ENCODE measurements around the gene WNT11. TPM values are rescaled to one million over a fixed set of nuclear protein-coding genes. Genes with fewer than 3 reads are reported as not detected.

Gene WNT11
- total and polyA plus RNA-seq, 2 of the 13 experiments (the other 11 are each of a cell fraction or from before 2014, with no cell fraction given) = 0.34 to 0.66 TPM

- no peak for FAIRE-seq
- TF ChIP-seq ZNF598 (CRISPR knock-in tag; IDR thresholded peaks at IDR 0.05; ENCODE audit: borderline replicate concordance) = no peak
- peak; percentile 63; the same call in 1 of the 2 replicates for TF ChIP-seq HNRNPL (IDR thresholded peaks at IDR 0.05; ENCODE audit: low read depth, low read length)
- TF ChIP-seq ZNF768 (CRISPR knock-in tag; IDR thresholded peaks at IDR 0.05) = peak; percentile 21; the same call in 1 of the 2 replicates
- peak; percentile 21 for ATAC-seq
- Histone ChIP-seq H3K9ac (ENCODE audit: insufficient read depth, low read depth, low read length) (no peak overlapping the region), H3K9me3 (ENCODE audit: low read length) (no peaks in the 10 kb centered on the region), H3K4me1 (ENCODE audit: insufficient read depth, low read length) (peaks cover 10% of the 10 kb centered on the region), H3K27ac (ENCODE audit: extremely low read length, insufficient read depth, low read length) (no peak overlapping the region), H3K4me3 (replicated peaks in 1 of 3; ENCODE audit: insufficient read depth in 1 of 3, low read depth in 2 of 3, low read length in 3 of 3) (peak overlapping the region in 1 of 3 experiments; percentile 40; a peak in 1 of 6 replicates), H3K79me2 (ENCODE audit: insufficient read depth, low read length) (no peaks in the 10 kb centered on the region), H3K4me2 (ENCODE audit: low read depth, low read length) (peak overlapping the region; percentile 43), H3K36me3 (replicated peaks in 1 of 2; ENCODE audit: control insufficient read depth in 1 of 2, insufficient read depth in 2 of 2, low read length in 2 of 2) (no peaks in the 10 kb centered on the region), H3K27me3 (ENCODE audit: control insufficient read depth in 1 of 2, insufficient read depth in 2 of 2, low read length in 2 of 2) (peaks cover 8 to 18% of the 10 kb centered on the region in 2 experiments; a peak in 3 of 5 replicates), H2AFZ (ENCODE audit: low read length) (no peak overlapping the region), H4K20me1 (ENCODE audit: insufficient read depth, low read length) (no peaks in the 10 kb centered on the region)
- intact Hi-C loops (cut with micrococcal nuclease; ENCODE audit: unreplicated experiment) (no loop called here), in situ Hi-C loops (cut with HindIII; ENCODE audit: extremely low pct_ligation_motif_present, low pct_unique_long_range_greater_than_20kb) (no loop called here)
- POLR2A ChIA-PET = no interaction called here
- DNase-seq (ENCODE audit: low spot score) = no peak
- CTCF ChIA-PET (ENCODE audit: low intra/inter-chr PET ratio, low total read pairs) = no interaction called here
- 60% methylated on average over 2 of the region's 15 CpGs for WGBS (ENCODE audit: low lambda C conversion rate)
- no TSS peak for BruUV-seq (replicated peaks)
Measured at GRCh38 chr11:76169473-76169896, 36.8 kb downstream of the WNT11 start.

- Histone ChIP-seq H3K9me3 (ENCODE audit: low read length) (no peaks in the 10 kb centered on the region), H3K36me3 (replicated peaks in 1 of 2; ENCODE audit: control insufficient read depth in 1 of 2, insufficient read depth in 2 of 2, low read length in 2 of 2) (no peaks in the 10 kb centered on the region), H3K27me3 (ENCODE audit: control insufficient read depth in 1 of 2, insufficient read depth in 2 of 2, low read length in 2 of 2) (peaks cover 9 to 35% of the 10 kb centered on the region in 2 experiments; a peak in 4 of 5 replicates), H3K9ac (ENCODE audit: insufficient read depth, low read depth, low read length) (no peak overlapping the region), H3K4me3 (replicated peaks in 1 of 3; ENCODE audit: insufficient read depth in 1 of 3, low read depth in 2 of 3, low read length in 3 of 3) (no peak overlapping the region), H3K4me1 (ENCODE audit: insufficient read depth, low read length) (peaks cover 20% of the 10 kb centered on the region), H3K79me2 (ENCODE audit: insufficient read depth, low read length) (no peaks in the 10 kb centered on the region), H3K27ac (ENCODE audit: extremely low read length, insufficient read depth, low read length) (no peak overlapping the region), H3K4me2 (ENCODE audit: low read depth, low read length) (no peak overlapping the region), H2AFZ (ENCODE audit: low read length) (no peak overlapping the region), H4K20me1 (ENCODE audit: insufficient read depth, low read length) (no peaks in the 10 kb centered on the region)
- WGBS (ENCODE audit: low lambda C conversion rate) = 42% methylated on average over 4 of the region's 13 CpGs
- TF ChIP-seq SNAPC4 (CRISPR knock-in tag; IDR thresholded peaks at IDR 0.05) = no peak
- TF ChIP-seq ZNF75D (CRISPR knock-in tag; IDR thresholded peaks at IDR 0.05; ENCODE audit: borderline replicate concordance) = no peak
- TF ChIP-seq ZSCAN29 (CRISPR knock-in tag; conservative IDR thresholded peaks at IDR 0.05) = no peak
- no TSS peak for BruUV-seq (replicated peaks)
- POLR2A ChIA-PET = no interaction called here
- in situ Hi-C loops (cut with HindIII; ENCODE audit: extremely low pct_ligation_motif_present, low pct_unique_long_range_greater_than_20kb) = no loop called here
- no peak for DNase-seq (ENCODE audit: low spot score)
- CTCF ChIA-PET (ENCODE audit: low intra/inter-chr PET ratio, low total read pairs) = no interaction called here
- no peak for ATAC-seq
- FAIRE-seq = no peak
- intact Hi-C loops (cut with micrococcal nuclease; ENCODE audit: unreplicated experiment) = no loop called here
Measured at GRCh38 chr11:76167590-76167989, 38.7 kb downstream of the WNT11 start.
